Measurements from ENCODE around the gene SLC44A1. TPM values are rescaled to one million over a fixed set of nuclear protein-coding genes. Genes with fewer than 3 reads are reported as not detected.

SLC44A1 gene
- total RNA-seq, 1 donor from 2014 or later: 55.5 TPM

GRCh38 chr9:105269593-105269992, 25.1 kb downstream of the SLC44A1 start:
- DNase-seq (ENCODE audit: low read depth): peak; percentile 77

GRCh38 chr9:105270711-105271110, 26.3 kb downstream of the SLC44A1 start:
- DNase-seq (ENCODE audit: low read depth): peak; percentile 23

GRCh38 chr9:105273731-105274130, 29.3 kb downstream of the SLC44A1 start:
- no peak for DNase-seq (ENCODE audit: low read depth)

GRCh38 chr9:105275111-105275510, 30.7 kb downstream of the SLC44A1 start:
- no peak for DNase-seq (ENCODE audit: low read depth)

DNA sequence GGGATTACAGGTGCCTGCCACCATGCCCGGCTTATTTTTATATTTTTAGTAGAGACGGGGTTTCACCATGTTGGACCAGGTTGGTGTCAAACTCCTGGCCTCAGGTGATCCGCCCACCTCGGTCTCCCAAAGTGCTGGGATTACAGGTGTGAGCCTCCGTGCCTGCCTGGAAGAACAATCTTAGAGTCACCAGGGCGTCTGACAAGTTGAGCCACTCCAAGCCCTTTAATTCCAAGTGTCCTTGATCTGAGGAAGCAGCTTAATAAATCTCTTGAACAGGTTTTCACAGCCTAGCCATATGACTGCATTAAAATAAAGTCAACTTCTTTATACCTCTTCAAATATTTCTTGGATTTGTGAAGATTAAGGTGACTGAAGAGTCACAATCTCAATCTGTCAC, 31.5 kb downstream of the SLC44A1 start:
- no peak for DNase-seq (ENCODE audit: low read depth)

GRCh38 chr9:105278751-105279150, 34.3 kb downstream of the SLC44A1 start:
- DNase-seq (ENCODE audit: low read depth): no peak

DNA sequence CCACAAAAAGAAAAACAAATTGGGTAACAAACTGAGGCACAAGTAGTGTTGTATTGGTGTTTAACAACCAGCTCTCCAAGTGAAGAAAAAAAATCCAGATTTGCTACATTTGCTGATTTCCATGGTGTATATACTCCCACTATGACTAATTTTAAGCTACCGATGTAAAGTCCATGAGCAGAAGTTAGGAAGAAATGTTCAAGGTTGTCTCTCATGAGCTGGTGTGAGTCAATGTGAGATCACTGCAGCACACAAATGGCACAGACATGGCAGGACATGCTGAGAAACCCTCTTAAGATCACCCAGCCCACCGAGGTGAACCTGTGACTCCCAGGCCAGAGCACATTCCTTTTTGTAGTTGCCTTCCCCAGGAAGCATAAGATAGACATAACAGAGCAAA, 36.2 kb downstream of the SLC44A1 start:
- DNase-seq (ENCODE audit: low read depth): no peak

- no peak for DNase-seq (ENCODE audit: low read depth)
Measured at GRCh38 chr9:105281272-105281671, 36.8 kb downstream of the SLC44A1 start.

GRCh38 chr9:105281926-105282325, 37.5 kb downstream of the SLC44A1 start:
- no peak for DNase-seq (ENCODE audit: low read depth)

GRCh38 chr9:105282870-105283621, 38.6 kb downstream of the SLC44A1 start:
- no peak for DNase-seq (ENCODE audit: low read depth)

DNA sequence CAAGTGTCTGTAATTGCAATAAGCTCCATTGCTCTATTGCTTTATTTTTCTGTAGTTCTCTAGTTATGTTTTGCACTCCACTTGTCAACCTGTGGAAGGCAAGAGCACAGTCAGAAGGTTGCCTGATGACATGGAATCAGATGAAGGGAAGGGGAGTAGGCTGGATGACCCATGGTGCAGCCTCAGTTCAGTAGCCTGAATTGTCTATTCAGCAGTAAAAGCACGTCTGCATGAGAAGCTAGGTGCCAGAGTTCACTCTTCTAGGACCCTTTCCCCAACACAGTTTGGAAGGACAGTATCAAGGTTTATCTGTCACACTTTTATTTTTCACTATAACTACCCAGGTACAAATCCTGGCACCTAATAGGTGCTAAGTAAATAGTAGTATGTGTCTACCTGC, 39.3 kb downstream of the SLC44A1 start:
- no peak for DNase-seq (ENCODE audit: low read depth)

DNA sequence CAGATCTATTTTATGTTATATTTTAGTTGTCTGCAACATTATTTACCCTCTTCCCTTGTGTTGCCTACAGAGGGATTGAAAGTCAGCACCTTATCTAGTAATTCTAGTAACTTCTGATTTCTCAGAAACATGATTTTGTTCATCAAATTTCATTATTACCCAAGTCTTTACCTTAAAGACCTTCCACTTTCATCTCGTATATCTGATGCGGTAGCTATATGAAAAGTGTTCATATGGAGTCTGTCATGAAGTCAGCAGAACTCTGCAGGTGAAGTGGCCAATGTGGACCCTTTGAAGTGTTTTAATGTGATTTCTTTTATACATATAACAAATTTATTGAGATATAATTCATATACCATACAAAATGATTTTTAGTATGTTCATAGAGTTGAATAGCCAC, 40.0 kb downstream of the SLC44A1 start:
- no peak for DNase-seq (ENCODE audit: low read depth)

GRCh38 chr9:105286098-105286497, 41.6 kb downstream of the SLC44A1 start:
- DNase-seq (ENCODE audit: low read depth): no peak

DNA sequence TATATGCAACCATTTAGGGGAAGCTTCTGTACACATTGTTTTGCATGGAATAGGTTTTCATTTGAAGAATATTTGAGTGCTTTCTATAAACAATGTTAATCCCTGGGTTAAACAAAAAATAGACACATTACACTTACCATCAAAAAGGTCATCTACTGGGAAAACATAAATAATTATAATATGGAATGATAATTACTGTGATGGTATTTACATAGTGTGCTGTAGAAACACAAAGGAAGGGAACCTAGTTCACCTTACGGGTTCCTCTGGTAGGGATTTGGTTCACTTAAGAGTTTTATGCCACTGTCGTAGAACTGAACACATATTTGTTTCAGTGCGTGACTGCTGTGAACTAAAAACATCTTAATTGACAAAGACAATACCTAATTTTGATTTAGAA, 44.9 kb downstream of the SLC44A1 start:
- no peak for DNase-seq (ENCODE audit: low read depth)

GRCh38 chr9:105290418-105290817, 46.0 kb downstream of the SLC44A1 start:
- no peak for DNase-seq (ENCODE audit: low read depth)

GRCh38 chr9:105290954-105291353, 46.5 kb downstream of the SLC44A1 start:
- DNase-seq (ENCODE audit: low read depth): no peak

- DNase-seq (ENCODE audit: low read depth): no peak
Measured at GRCh38 chr9:105291422-105291859, 47.0 kb downstream of the SLC44A1 start.

DNA sequence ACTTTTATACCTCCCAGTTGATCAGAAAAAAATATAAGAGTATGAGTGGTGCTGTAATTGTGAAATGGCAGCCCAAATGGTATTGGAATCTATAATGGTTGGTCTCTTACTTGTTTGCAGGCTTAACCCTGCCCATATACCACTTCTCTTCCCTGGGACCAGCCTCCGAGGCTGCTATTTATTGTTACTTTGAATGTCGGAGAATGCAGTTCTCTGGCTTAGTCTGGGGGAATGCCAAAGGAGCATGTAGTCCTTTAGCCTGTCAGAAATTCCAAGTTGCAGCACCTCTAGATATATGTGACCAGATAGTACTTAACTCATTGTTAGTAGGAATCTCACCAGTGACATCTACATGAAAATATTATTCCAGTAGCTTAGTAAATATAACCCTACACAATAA, 47.5 kb downstream of the SLC44A1 start:
- no peak for DNase-seq (ENCODE audit: low read depth)

DNA sequence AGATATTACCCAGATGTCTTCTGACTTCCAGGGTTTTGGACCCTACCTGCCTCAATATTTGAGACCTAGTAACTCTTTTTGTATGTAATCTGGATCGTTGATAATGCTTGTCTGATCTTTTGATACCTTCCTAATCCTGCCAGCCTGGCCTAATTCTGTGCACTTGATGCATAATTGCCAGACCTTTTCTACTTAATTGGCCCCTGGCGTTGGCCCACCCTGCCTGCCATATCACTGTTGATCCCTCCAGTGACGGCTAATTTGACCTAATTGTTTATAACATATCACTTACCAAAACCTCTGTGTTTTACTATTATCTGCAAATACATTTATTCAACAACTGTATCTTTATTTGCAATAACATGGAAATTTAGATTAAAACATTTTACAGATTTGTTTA, 49.0 kb downstream of the SLC44A1 start:
- DNase-seq (ENCODE audit: low read depth): no peak

- no peak for DNase-seq (ENCODE audit: low read depth)
Measured at GRCh38 chr9:105295201-105295550, 50.7 kb downstream of the SLC44A1 start.

- DNase-seq (ENCODE audit: low read depth): peak; percentile 22
Measured at GRCh38 chr9:105295986-105296385, 51.5 kb downstream of the SLC44A1 start.

GRCh38 chr9:105296445-105296844, 52.0 kb downstream of the SLC44A1 start:
- DNase-seq (ENCODE audit: low read depth): no peak

DNA sequence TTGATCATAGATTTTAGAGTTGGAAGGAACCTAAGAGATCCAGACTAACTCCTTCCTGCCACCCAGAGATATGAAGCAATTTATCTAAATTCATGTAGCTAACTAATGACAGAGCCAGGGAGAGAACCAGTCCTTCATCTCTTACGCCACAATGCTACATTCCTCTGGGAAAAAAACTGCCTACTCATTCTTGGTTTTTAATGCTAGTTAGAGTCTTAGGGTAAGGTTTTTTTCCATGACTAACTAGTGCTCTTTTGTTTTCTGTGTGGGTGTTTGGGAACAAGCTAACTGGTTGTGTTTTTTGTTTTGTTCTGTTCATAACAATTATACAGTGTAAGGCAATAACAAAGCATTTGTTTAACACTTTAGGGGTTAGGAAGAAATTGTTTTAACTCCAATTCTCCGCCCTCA, 52.4 kb downstream of the SLC44A1 start:
- DNase-seq (ENCODE audit: low read depth): peak; percentile 82
